ENCODE measurements around the gene HNRNPUL2.
"Not testable (repeated sequence)": the region's sequence is repeated elsewhere in the genome, so short reads cannot be mapped to it uniquely, and the experiment has no call there.

The HNRNPUL2 gene

GRCh38 chr11:62727165-62727871 lies at the start of gene HNRNPUL2:
TSS of gene HNRNPUL2 (minus strand) at chr11:62727457. CDS start at chr11:62727156, 301 bp downstream.
- peak; percentile 99 for DNase-seq

GRCh38 chr11:62775646-62776045 lies 48.4 kb upstream of the HNRNPUL2 start:
- no peak for DNase-seq

- no peak for DNase-seq
Measured at GRCh38 chr11:62774407-62774806, 47.1 kb upstream of the HNRNPUL2 start.

- peak; percentile 97 for DNase-seq
Measured at GRCh38 chr11:62771144-62772021, 44.1 kb upstream of the HNRNPUL2 start, which contains the start of gene TAF6L. TSS of gene TAF6L (plus strand) at chr11:62771396. CDS start at chr11:62775784, 4,388 bp downstream.

GRCh38 chr11:62770778-62771143 lies 43.5 kb upstream of the HNRNPUL2 start:
- peak; percentile 69 for DNase-seq

GRCh38 chr11:62760867-62761227 lies 33.6 kb upstream of the HNRNPUL2 start:
- not testable (repeated sequence) for DNase-seq

- DNase-seq = no peak
Measured at GRCh38 chr11:62757846-62758788, 30.9 kb upstream of the HNRNPUL2 start.

- DNase-seq = no peak
Measured at GRCh38 chr11:62755086-62755615, 27.9 kb upstream of the HNRNPUL2 start.

GRCh38 chr11:62753736-62754603 lies 26.7 kb upstream of the HNRNPUL2 start, which contains the start of gene ZBTB3:
TSS of gene ZBTB3 (minus strand) at chr11:62754160. CDS start at chr11:62753664, 496 bp downstream.
- DNase-seq = peak; percentile 99

- no peak for DNase-seq
Measured at GRCh38 chr11:62752994-62753735, 25.9 kb upstream of the HNRNPUL2 start.

- no peak for DNase-seq
Measured at GRCh38 chr11:62752177-62752785, 25.0 kb upstream of the HNRNPUL2 start.

- not testable (repeated sequence) for DNase-seq
Measured at GRCh38 chr11:62749931-62750330, 22.7 kb upstream of the HNRNPUL2 start.

GRCh38 chr11:62747475-62748160 lies 20.4 kb upstream of the HNRNPUL2 start:
- no peak for DNase-seq

- no peak for DNase-seq
Measured at GRCh38 chr11:62737196-62737595, 9.9 kb upstream of the HNRNPUL2 start.

- no peak for DNase-seq
Measured at GRCh38 chr11:62732830-62733229, 5.6 kb upstream of the HNRNPUL2 start.

GRCh38 chr11:62730076-62730475 lies 2.8 kb upstream of the HNRNPUL2 start:
- DNase-seq = not testable (repeated sequence)

- peak; percentile 90 for DNase-seq
Measured at GRCh38 chr11:62728171-62728988, 1.1 kb upstream of the HNRNPUL2 start, which contains the start of gene TTC9C. TSS of gene TTC9C (plus strand) at chr11:62728486. CDS start at chr11:62728849, 363 bp downstream.

- DNase-seq = peak; percentile 98
Measured at GRCh38 chr11:62727872-62728170, 564 bp upstream of the HNRNPUL2 start.

GRCh38 chr11:62726915-62727164 lies 417 bp downstream of the HNRNPUL2 start:
- DNase-seq = no peak

Measured in NCI-H146 (cell line).